GM04503 (cell line): ENCODE measurements around the gene FGFRL1.
"Not testable (repeated sequence)": the region's sequence is repeated elsewhere in the genome, so short reads cannot be mapped to it uniquely, and the experiment has no call there.

Experiments
- DNase-seq: peaks from one replicate; pipeline ENCODE4 v3.0.0-alpha.2; 2012; ENCODE audit warnings: low read depth

FGFRL1 gene

GRCh38 chr4:992297-993110 lies 18.9 kb upstream of the FGFRL1 start:
- DNase-seq = no peak

- DNase-seq = no peak
These were observed 18.1 kb upstream of the FGFRL1 start, which contains the start of gene SLC26A1 for GRCh38 chr4:993111-994029. SLC26A1 (minus strand) TSS chr4:993404; CDS start chr4:991703, 1,701 bp downstream.

- no peak for DNase-seq
These were observed 16.0 kb upstream of the FGFRL1 start for GRCh38 chr4:995311-996026.

- DNase-seq = no peak
These were observed 15.1 kb upstream of the FGFRL1 start for GRCh38 chr4:996030-996996.

- no peak for DNase-seq
These were observed 14.4 kb upstream of the FGFRL1 start for GRCh38 chr4:996997-997374.

- no peak for DNase-seq
These were observed 13.9 kb upstream of the FGFRL1 start for GRCh38 chr4:997375-998071.

DNA sequence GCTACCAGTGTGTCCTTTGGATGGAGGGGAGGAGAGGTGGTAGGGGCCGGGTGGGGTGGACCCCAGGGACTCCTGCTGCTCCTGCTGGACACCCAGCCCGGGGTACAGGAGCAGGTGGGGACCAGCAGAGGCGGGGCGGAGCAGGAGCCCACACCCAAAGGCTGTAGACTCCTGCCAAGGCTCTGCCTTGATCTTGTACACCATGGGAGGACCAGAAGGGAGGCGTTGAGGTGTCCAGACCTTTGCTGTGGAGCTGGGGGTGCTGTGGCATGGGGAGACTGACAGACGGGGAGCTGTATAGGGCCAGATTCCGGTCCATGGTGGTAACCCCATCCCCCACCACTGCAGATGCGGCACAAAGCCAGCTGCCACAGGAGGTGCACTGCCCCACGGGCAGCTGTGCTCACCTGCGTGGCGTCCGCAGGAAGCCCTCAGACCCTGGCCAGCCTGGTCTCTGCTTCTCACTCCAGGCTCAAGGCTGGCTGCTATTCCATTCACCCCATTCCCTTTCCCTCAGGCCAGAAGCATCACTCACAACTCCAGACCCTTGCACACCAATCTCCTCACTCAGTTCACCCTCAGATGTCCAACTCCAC lies 13.2 kb upstream of the FGFRL1 start:
- DNase-seq = no peak

DNA sequence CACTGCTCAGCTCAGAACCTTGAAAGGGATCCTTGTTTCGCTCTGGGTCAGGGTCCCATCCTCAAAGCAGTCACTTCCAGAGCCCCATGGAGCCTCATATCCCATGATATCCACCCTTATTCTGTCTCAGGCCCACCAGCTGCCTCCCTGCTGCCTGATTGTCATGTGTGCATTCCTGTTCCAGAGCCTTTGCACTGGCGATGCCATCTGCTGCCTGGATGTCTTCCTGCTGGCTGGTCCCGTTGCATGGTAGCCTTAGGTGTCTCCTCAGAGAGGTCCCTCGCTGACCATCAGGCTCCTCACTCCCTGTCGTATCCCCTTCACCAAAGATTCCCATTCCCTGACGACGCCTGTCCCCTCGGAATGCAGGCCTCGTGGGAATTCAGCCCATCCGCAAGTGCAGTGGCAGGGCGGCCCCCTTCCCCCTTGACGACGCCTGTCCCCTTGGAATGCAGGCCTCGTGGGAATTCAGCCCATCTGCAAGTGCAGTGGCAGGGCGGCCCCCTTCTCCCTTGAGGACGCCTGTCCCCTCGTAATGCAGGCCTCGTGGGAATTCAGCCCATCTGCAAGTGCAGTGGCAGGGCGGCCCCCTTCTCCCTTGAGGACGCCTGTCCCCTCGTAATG lies 12.1 kb upstream of the FGFRL1 start:
- DNase-seq = not testable (repeated sequence)

GRCh38 chr4:999882-1000425 lies 11.5 kb upstream of the FGFRL1 start:
- no peak for DNase-seq

- DNase-seq = no peak
These were observed 10.7 kb upstream of the FGFRL1 start for GRCh38 chr4:1000686-1001260.

- DNase-seq = no peak
These were observed 9.8 kb upstream of the FGFRL1 start for GRCh38 chr4:1001561-1002130.

DNA sequence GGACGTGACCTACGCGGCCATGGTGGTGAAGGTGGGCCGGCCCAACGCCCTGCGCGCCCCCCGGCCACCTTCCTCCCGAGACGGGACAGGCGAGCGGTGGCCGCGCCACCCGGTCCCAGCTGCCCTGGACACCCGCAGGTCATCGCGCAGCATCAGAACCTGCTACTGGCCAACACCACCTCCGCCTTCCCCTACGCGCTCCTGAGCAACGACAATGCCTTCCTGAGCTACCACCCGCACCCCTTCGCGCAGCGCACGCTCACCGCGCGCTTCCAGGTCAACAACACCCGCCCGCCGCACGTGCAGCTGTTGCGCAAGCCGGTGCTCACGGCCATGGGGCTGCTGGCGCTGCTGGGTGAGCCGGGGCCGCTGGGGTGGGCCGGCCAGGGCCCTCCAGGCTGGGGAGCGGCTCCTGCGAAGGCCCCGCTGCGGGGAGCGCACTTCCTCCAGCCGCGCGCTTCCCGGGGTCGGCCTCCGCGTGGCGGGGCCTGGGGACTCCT lies 9.2 kb upstream of the FGFRL1 start:
- no peak for DNase-seq

- DNase-seq = no peak
These were observed 8.7 kb upstream of the FGFRL1 start for GRCh38 chr4:1002631-1003251.

- no peak for DNase-seq
These were observed 8.0 kb upstream of the FGFRL1 start for GRCh38 chr4:1003271-1004070.

DNA sequence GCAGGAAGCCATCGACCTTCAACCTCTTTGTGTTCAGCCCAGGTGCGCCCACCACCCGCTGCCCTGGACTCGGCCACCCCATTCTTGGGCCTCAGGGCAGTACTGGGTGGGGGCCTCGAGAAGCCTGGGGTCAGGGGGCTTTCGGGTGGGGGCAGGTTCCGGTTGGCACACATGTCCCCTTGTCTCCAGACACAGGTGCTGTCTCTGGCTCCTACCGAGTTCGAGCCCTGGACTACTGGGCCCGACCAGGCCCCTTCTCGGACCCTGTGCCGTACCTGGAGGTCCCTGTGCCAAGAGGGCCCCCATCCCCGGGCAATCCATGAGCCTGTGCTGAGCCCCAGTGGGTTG lies 7.4 kb upstream of the FGFRL1 start:
- DNase-seq = no peak

- no peak for DNase-seq
These were observed 6.6 kb upstream of the FGFRL1 start for GRCh38 chr4:1004557-1005485.
